Left forelimb (tissue), 1 donor: Measurements from ENCODE around the gene CITED2.

Experiments used
- DNase-seq: peaks from one replicate; pipeline ENCODE4 v3.0.0-alpha.2; 2018; ENCODE audit warnings: low spot score

CITED2 gene

DNA sequence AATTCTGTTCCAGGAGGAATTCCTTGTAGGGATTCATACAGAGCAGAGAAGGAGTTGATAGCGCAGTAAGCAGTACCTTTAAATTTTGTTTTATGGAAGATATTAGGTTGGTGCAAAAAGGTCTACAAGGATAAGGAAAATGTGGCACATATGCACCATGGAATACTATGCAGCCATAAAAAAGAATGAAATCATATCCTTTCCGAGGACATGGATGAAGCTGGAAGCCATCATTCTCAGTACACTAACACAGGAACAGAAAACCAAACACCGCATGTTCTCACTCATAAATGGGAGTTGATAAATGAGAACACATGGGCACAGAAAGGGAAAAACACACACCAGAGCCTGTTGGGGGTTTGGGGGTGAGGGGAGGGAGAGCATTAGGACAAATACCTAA is 45.2 kb downstream of the CITED2 start:
- DNase-seq: no peak

- no peak for DNase-seq
These were observed 47.4 kb downstream of the CITED2 start for GRCh38 chr6:139327038-139327437.

DNA sequence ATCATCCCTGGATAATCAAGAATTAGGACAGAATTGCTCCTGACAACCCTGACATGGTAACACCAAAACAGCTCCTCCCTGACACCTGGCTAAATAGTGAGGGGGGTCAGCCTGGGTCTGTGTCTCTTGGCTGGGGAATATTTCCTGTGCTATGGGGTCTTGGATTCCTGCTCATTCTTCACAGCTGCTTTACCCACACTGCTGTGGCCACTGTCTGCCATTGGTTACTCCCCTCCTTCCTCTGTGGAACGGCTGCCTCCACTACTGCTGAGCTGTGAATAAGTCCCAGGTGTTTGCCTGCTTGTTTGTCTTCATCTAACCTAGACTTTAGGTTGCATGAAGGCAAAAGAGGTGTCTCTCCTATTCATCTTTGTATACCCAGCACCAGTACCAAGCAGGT is 48.8 kb downstream of the CITED2 start:
- DNase-seq: no peak

DNA sequence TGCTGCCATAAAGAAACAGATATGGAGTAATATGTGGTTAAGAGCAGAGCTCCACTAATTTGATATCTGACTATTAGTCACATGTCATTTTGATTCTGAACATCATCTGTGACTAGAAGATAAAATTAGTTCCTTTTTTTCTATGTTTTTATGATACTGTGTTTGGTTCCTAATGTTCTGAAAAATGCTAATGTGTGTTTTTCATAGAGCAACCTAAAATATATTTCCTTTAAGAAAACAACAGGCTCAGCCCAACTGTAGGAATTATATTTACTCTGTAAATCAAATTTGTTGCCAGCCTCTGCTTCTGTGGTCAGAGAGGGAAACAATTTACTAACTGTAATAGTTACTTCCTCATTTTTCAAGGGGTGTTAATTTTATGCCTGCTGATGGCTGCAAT is 49.3 kb downstream of the CITED2 start:
- no peak for DNase-seq

- no peak for DNase-seq
These were observed 50.2 kb downstream of the CITED2 start for GRCh38 chr6:139324301-139324555.

GRCh38 chr6:139323511-139324300 is 50.7 kb downstream of the CITED2 start:
- DNase-seq: peak; percentile 74
